HG02588 (cell line): ENCODE measurements around the gene MLYCD.

ENCODE experiments used
- ATAC-seq: cut with Tn5 transposase; IDR thresholded peaks from one replicate; pipeline ENCODE4 v1.9.1; 2021; ENCODE audit warnings: mild to moderate bottlenecking, moderate library complexity; ENCODE audit not compliant: unreplicated experiment

Gene MLYCD

GRCh38 chr16:83925095-83925905, 26.4 kb downstream of the MLYCD start:
- ATAC-seq: no peak

DNA sequence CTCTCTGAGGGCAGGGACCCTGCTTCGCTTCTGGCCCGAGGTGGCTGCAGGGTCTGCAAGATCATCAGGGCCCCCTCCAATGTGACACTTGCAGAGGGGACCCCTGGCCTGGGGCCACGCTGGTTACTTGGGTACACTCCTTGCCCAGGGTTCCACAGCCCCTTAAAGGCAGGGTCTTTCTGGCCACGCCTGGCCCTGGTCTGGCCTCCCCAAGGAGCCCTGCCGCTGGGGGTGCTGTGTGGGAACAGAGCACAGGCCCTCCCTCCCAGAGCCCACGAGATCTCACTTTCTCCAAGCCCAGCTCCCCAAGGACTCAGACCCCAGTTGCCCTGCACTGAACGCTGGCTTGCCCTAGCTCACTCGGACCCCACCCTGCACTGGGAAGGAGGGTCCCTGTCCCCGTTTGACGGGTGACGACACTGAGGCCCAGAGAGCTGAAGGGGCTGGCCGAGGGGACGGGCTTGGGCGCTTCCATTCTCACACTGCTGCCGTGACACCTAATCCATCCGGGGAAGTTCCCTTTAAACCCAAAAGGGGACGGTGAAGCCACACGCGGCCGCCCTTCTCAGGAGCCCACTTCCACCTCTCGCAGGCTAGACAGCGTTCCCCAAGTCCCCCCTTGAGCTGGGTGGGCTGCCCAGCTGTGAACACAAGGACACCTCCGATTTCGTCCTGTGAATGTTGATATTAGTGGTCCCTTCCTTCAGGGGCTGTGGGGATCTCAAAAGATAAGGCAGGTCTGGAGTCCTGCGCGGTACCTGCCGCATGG, 27.2 kb downstream of the MLYCD start:
- no peak for ATAC-seq

- ATAC-seq: no peak
These were observed 27.9 kb downstream of the MLYCD start for GRCh38 chr16:83926726-83927397.

DNA sequence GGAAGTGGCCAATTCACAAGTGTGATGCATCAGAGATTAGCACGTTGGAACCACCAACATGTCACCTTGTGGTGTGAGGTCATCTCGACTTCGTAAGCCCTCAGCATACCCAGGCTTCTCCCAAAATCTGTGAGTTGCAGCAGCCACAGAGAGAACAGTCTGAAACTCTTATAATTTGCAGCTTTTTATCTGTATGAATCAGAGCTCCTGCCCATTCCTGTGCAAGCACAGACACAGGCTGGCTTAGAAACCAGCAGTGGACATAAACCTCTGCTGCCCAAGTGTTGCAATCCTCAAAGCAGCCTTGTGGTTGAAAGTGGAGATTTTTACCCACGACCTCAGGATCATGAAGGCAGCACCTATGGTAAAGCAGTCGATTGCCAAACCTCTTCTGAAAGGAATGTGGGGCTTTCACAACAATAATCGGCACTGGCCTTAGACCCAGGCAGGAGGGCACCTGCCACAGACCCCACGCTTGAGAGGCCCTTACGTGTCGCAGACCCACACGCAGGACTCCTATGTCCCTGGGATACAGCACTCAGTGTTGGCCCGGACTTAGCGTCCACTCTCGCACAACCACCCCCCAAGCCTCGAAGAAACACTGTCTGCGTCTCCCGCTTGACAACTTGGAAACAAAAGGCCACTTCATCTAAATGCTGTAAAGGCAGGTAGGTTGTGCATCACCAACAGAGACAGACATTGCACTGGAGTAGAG, 29.6 kb downstream of the MLYCD start:
- no peak for ATAC-seq

DNA sequence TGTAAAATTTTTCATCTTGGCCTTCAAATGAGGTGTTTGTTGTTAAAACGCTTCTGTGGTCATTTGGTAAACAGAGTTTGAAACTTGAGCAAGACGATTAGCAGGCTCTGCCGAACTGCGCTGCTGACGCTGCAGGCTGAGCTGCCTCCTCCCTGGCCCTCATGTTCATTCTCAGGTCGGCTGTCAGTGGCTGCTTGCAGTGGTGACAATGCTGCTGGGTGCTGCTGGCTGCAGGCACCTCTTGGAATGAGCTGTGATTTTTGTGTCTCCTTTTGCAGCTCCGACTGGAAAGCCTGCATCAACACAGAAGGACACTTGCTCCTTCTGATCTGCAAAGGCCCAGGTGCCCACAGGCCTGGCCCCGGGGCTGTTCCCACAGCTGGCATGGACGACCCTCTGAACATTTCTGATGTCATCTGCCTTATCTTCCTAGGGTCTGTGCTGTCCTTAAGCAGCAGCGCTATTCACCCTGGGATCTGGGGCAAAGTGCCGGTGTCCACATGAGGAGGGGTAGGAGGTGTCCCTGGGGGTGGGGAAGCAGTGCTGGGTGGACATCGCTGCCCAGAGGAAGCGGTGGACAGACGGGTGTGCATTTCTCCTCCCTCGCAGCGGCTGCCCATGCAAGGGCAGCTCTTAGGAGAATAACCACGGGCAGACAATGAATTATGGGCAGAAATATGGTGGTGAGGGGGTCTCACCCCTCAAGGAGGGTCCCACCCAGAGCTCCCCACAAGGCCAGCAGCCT, 31.1 kb downstream of the MLYCD start:
- no peak for ATAC-seq

GRCh38 chr16:83930730-83931500, 32.0 kb downstream of the MLYCD start:
- no peak for ATAC-seq

- ATAC-seq: no peak
These were observed 32.6 kb downstream of the MLYCD start for GRCh38 chr16:83931556-83931955.

GRCh38 chr16:83932304-83932703, 33.4 kb downstream of the MLYCD start:
- ATAC-seq: no peak

- no peak for ATAC-seq
These were observed 34.2 kb downstream of the MLYCD start for GRCh38 chr16:83932955-83933673.

DNA sequence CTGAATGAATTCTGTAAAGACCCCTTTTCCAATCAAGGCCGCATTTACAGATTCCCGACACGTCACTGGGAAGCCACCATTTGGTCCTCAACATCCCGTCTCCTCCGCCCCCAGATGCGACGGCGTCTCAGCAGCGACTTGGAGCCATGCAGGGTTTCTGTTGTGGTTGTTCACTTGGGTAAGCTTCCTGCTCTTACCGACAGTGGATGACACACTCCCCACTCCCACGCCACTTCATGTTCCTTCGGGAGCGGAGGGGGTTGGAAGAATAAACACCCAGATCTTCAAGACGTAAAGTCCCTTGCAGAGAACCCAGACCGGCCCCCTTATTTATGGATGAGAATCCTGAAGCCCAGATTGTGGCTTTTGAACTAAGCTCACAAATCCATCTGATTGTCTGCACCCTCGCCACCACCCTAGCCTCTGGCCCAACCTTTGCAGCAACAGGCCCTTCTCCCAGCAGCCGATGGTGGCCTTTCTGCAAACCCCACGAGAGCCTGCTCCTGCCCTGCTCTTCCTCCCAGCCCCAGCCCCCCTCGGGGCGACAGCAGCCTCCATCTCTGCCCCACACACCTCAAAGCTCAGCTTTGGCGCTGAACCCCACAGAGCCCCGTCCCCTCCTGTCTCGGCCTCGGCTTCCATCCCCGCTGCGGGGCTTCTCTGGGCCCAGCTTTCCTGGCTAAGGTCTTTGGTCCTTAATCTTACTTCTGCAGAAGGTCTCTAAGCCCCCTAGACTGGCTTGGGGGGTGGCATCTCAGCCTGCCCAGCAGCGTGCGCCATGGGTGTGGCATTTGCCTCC, 35.2 kb downstream of the MLYCD start:
- no peak for ATAC-seq

DNA sequence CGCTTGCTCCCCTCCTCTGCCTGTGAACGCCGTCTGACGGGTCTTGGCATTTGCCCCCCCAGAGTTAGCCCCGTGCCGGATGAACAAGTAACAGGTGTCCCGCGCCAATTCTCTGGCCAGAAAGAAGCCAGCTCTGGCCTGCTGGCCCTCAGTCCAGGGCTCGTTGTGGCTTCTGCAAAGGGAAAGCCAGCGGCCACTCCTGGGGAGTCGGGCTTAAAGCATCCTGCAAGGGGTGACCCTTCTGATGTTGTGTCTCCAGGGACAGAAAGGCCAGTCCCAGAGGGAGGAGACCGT, 35.7 kb downstream of the MLYCD start:
- ATAC-seq: no peak

DNA sequence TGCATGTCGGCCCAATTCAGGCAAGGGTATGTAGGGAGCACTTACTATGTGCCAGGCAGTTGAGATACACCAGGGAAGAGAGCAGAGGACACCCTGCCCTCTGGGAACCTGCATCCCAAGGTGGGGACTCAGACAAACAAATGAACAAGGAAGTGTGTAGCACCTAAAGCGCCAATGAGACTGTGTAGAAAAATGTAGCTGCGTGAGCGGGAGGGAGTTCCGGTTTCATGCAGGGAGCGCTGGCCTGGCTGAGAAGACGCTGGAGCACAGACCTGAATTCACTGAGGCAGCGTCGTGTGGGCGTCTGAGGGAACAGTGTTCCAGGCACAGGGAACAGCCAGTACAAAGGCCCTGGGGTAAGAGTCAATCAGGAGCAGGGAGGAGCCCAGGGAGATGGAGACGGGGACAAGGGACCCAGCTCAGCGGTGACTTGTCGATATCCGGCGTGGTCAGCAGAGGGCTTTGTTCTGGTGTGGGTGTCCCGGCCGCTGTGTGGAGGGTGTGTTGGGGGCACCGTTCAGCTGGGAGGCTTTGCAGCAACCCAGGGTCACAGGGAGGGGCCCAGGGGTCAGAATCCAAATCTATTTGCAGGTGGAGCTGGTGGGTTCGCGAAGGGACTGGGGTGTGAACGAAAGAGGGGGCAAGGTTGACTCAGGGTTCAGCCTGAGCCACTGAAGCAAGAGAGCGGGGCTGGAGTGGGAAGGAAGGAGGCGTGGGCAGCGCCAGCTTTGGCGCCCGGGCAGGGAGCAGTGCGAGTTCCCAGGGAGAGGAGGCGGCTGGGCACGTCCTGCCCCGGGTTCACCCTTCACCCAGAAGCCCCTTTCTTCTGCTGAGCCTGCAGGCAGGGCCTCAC, 36.3 kb downstream of the MLYCD start:
- no peak for ATAC-seq

- no peak for ATAC-seq
These were observed 36.9 kb downstream of the MLYCD start for GRCh38 chr16:83935858-83936255.

- ATAC-seq: no peak
These were observed 37.8 kb downstream of the MLYCD start for GRCh38 chr16:83936581-83937165.

DNA sequence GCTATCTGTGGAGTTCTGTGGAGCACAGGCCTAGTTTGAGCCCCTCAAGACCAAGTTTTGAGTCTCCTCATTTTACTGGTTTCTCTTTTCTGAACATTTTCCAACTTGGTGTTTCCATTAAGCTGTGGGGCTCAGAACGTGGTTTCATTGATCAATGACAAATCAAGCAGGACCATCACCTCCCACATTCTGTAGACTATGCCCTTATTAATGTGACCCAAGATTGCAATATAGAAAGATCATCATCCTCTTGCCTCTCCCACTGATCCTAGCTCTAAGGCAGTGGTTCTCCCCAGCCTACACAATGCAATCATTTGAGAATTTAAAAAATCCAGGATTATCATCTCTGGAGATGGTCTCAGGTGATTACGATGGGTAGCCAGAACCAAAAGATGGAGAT, 38.4 kb downstream of the MLYCD start:
- no peak for ATAC-seq

- no peak for ATAC-seq
These were observed 39.3 kb downstream of the MLYCD start for GRCh38 chr16:83937922-83938885.
